Tracheal epithelial cell (primary cell): ENCODE results near the gene GNG14. TPM values are rescaled to one million over a fixed set of nuclear protein-coding genes. Genes with fewer than 3 reads are reported as not detected.

Experiments
- total RNA-seq: library from RNA; depleted of rRNA; stranded (reverse); fragments of >200 nt; gene quantifications from 2 replicates; pipeline ENCODE4 v1.2.1, GENCODE V29; 2014

Gene GNG14
- not detected in 2 replicates for total RNA-seq

DNA sequence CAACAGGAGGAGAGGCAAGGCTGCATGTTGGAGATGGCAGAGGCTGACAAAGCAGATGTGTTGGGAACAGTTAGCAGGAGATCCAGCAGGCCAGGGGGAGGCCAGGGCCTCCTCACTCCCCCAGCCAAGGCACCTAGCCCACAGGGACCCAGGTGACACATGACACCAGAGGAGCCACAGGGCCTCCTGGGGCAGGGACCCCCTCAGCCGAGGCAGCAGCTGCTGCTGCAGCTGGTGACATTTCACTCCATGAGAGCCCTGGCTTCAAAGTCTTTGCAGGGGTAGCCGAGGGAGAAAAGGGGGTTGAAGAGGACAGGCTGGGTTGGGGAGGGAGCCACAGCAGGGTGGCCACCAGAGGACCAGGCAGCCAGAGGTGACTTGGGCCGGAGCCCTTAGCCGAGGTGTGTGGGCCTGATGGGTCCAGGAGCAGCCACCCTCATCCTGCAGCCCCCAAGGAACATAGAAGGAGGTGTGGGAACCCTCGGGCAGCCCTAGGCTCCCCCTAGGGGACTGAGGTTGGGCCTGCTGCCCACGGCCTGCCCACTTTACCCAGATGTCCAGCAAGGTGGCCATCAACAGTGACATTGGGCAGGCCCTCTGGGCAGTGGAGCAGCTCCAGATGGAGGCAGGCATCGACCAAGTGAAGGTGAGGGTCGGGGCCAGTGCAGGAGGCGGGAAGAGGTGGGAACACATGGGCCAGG lies at the start of gene GNG14:
GNG14 (plus strand) TSS at position 503 of the 701 bp plus-strand sequence; CDS start at position 554, 51 bp downstream.

DNA sequence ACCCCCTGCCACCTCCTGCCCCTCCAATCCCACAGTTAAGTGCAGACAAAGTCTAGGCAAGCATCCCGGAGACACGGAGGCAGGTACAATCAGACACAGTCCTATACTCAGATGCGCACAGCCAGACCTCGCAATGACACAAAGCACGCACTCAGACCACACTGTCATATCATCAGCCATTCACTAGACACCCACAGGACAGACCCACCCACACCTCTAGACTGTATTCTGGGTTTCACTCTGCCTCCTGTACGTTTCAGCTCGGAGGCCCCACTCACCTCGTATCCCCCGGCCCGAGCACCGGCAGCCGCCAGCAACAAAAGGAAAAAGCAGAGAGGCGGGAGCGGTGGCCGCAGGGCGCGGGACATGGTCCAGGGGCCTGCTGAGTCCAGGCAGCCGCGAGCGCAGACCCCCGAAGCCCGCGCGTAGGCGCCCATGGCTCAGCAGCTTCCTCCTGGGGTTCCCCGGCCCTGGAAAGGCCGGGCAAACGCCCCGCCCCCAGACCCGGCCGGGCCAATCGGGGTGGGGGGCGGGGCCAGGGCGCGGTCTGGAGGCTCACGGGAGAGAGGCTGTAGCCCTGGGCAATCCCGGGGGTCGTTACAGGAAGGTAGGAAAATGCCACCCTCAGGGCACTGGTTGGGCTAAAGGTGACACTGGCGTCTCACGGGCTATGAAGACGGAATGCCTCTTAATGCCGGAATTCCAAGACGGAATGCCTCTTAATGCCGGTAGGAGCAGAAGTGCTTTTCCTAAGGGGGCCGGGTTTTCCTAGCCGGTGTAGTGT lies 21.3 kb upstream of the GNG14 start, which contains the start of the genes MAN2B1 and WDR83:
MAN2B1 (minus strand) TSS at position 478 of the 784 bp plus-strand sequence; CDS start at position 437, 41 bp downstream.
WDR83 (plus strand) TSS at position 543 of the 784 bp plus-strand sequence. CDS start 2,984 bp downstream, outside the sequence.

DNA sequence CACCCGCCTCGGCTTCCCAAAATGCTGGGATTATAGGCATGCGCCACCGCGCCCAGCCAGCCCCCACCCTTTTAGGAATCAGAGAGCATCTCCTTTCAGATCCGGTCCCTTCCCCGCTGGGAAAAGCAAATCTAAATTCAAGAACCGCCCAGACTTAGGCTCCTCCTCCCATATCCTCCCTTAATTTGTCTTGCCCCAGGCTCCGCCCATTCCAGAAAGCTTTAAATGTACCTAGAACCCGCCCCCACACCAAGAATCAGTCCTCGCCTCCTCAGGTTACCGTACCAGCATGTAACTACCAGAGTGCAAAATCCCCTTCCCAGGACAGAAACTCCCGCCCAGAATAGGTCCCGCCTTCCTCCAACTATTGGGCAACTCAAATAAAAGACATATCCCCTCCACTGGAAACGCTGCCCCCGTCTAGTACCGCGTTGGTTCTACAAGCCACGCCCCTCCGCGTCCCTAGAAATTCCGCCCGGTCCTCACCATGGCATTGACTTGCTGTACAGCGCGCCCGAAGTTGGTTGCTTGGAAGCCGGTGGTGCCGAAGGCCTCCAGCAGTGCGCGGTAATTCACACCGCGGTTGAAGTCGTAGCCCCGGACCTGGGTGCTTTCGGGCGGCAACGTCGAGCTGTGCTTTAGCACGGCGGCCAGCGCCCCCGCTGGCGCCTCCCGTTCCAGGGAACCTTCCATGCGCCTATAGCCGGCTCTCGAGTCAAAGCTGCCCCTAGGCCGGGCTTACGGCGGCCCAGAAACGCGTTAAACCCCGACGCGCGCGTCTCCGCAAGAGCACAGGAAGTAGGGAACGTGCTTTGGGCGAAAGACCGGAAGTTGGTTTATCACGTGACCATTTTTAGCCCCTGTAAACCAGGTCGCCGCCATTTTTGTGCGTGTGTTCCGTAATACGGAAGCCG lies 6.5 kb upstream of the GNG14 start, which contains the start of gene DHPS:
DHPS (minus strand) TSS at position 807 of the 914 bp plus-strand sequence; CDS start at position 693, 114 bp downstream.

DNA sequence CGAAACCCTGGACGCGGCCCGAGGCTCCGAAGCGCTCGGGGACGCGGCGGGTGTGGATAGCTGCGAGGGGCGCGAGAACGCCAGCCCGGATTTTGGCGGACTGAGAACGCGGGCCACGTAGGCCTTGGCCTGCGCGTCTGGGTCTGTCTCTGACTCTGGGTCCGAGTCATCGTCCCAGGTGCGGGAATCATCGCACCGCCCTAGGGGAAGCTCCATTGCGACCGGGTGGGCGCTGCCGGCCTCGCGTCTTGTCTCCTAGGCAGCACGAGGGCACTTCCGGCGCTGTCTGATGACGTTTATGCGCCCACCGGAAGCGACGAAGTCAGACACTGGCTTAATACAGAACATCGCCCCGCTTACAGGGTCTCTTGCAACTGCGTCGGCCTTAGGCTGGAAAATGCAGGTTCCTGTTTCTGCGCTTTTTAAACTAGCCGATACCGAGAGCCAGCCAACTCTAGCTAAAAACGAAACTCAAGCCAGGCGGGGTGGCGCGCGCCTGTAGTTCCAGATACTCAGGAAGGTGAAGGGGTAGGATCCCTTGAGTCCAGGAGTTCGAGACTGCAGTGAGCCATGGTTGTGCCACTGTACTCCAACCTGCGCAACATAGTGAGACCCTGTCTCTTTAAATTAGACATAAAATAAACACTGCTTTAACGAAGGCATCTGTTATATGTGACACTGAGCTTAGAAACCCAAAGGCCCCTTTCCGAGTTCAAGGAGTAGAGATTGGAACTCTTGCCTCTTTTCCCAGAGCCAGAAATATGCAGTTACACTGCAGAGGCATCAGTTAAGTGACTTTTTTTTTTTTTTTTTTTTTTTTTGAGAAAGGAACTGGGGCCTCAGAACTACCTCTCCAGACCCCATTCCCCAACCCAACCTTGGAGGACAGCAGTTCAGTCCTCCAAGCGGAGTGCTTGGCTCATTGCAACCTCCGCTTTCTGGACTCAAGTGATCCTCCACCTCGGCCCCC lies 8.9 kb downstream of the GNG14 start, which contains the start of gene FBXW9:
FBXW9 (minus strand) TSS at position 266 of the 970 bp plus-strand sequence; CDS start at position 216, 50 bp downstream.

DNA sequence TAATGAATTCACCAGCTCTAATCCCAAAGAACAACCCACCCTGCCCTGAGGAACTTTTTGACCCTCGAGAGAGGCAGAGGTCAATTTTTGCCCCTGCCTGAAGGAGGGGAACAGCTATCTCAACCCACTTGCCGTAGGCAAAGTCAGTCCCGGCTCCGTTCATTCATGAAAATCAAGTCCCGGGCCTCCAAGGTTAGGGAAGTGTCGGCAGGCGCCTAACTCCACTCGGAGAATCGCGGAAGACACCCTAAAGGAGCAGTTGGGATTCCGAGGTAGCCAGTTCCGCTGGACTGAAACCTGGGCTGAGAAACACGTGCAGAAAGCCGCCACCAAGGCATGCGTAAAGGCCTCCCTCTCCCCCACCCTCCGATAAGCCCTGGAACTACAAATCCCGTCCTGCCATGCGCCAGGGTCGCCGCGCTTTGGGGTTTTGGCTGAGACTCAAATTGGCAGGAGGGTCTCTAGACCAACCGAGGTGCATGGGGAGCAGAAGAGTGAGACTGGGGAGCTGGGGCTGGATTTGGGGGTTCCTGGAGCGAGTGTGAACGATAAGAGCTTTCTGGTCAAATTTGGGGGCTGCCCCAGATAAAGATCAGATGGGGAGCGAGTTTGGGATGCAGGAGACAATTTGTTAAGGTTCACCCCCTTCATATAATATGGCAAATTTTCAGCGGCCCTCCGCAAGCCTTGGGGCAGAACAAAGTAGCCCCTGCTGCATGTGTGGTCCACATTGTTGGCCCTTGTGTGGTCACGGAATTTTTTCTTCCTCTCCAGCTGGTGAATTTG lies 36.0 kb downstream of the GNG14 start, which contains the start of gene TNPO2:
TNPO2 (minus strand) TSS at position 292 of the 786 bp plus-strand sequence. CDS start 2,955 bp downstream, outside the sequence.

DNA sequence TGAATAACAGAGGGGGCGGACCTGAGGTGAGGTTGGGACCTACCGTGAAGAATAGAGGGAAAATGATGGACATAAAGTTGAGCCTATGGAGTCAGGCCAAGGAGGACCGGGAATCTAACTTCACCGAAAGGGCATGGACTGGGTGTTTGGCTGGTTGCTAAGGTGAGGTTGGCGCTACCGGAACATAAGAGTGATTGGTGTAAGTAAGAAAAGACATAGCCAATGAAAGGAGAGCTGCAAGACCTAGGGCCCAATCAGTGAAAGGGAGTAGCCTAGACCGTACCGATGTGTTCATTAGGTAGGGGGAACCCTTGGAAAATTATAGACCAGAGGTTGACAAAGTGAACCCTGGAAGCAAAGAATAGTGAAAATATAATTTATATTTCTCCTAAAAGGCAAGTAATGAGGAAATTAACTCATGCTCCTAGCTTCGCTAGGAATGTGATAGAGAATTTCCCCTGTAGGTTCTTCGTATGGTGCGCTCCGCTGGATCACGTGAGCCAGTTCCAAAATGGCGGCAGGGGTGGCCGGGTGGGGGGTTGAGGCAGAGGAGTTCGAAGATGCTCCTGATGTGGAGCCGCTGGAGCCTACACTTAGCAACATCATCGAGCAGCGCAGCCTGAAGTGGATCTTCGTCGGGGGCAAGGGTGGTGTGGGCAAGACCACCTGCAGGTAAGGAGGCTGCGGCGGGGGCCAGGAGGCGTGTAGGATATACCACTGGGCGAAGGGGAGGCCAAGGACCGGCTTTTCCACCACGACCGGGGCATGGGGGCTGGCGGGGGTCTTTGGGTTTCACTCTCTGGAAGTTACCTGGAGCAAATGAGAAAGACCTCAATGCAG lies 49.4 kb downstream of the GNG14 start, which contains the start of gene GET3:
GET3 (plus strand) TSS at position 503 of the 840 bp plus-strand sequence; CDS start at position 512, 9 bp downstream.

Other genes with a start within 250 kb of the GNG14 start
- gene ZNF443, start 247.0 kb upstream of the GNG14 start, total RNA-seq, result 2.4 and 3.0 TPM in 2 replicates
- gene ZNF709, start 203.2 kb upstream of the GNG14 start, total RNA-seq, result 0.64 and 0.96 TPM in 2 replicates
- gene ZNF564, start 136.5 kb upstream of the GNG14 start, total RNA-seq, result 4.3 and 5.1 TPM in 2 replicates
- gene ZNF490, start 77.2 kb upstream of the GNG14 start, total RNA-seq, result 7.0 and 7.7 TPM in 2 replicates
- gene ZNF791, start 77.1 kb upstream of the GNG14 start, total RNA-seq, result 7.2 and 13.6 TPM in 2 replicates
- 42.8 and 58.8 TPM in 2 replicates for gene MAN2B1, start 21.3 kb upstream of the GNG14 start, total RNA-seq
- gene WDR83, start 21.2 kb upstream of the GNG14 start, total RNA-seq, result 6.3 and 11.7 TPM in 2 replicates
- 63.4 and 72.7 TPM in 2 replicates for gene DHPS, start 6.1 kb upstream of the GNG14 start, total RNA-seq
- gene FBXW9, start 8.6 kb downstream of the GNG14 start, total RNA-seq, result 8.2 and 8.7 TPM in 2 replicates
- 28.4 and 29.4 TPM in 2 replicates for gene TNPO2, start 35.9 kb downstream of the GNG14 start, total RNA-seq
- 110 and 143 TPM in 2 replicates for gene TRIR, start 46.7 kb downstream of the GNG14 start, total RNA-seq
- gene GET3, start 49.5 kb downstream of the GNG14 start, total RNA-seq, result 72.9 and 77.6 TPM in 2 replicates
- gene BEST2, start 63.8 kb downstream of the GNG14 start, total RNA-seq, result not detected in 2 replicates
- 40.9 and 52.3 TPM in 2 replicates for gene HOOK2, start 87.6 kb downstream of the GNG14 start, total RNA-seq
- 221 and 311 TPM in 2 replicates for gene JUNB, start 103.5 kb downstream of the GNG14 start, total RNA-seq
- 178 and 246 TPM in 2 replicates for gene PRDX2, start 113.8 kb downstream of the GNG14 start, total RNA-seq
- gene THSD8, start 114.1 kb downstream of the GNG14 start, total RNA-seq, result not detected in 2 replicates
- 9.2 and 14.7 TPM in 2 replicates for gene RNASEH2A, start 118.6 kb downstream of the GNG14 start, total RNA-seq
- not detected in 2 replicates for gene RTBDN, start 146.6 kb downstream of the GNG14 start, total RNA-seq
- gene MAST1, start 150.5 kb downstream of the GNG14 start, total RNA-seq, result 0.43 and 1.4 TPM in 2 replicates
- 25.8 and 48.2 TPM in 2 replicates for gene DNASE2, start 193.5 kb downstream of the GNG14 start, total RNA-seq
- 0.24 TPM in 1 of 2 replicates, not detected in the other for gene KLF1, start 199.2 kb downstream of the GNG14 start, total RNA-seq
- 21.5 and 28.9 TPM in 2 replicates for gene GCDH, start 203.2 kb downstream of the GNG14 start, total RNA-seq
- not detected in 2 replicates for gene SYCE2, start 231.3 kb downstream of the GNG14 start, total RNA-seq
- gene FARSA, start 245.7 kb downstream of the GNG14 start, total RNA-seq, result 77.2 and 78.3 TPM in 2 replicates